ENCODE data around the gene DGKQ. TPM values are rescaled to one million over a fixed set of nuclear protein-coding genes. Genes with fewer than 3 reads are reported as not detected.

The DGKQ gene
- total and polyA plus RNA-seq, 10 donors = 6.3 to 26.3 (median 16.1) TPM

- 84 to 89% (median 87%) methylated on average over 26 of the region's 26 CpGs for WGBS, 5 donors
- Histone ChIP-seq H3K9me3 (no peaks in the 10 kb centered on the region), H3K4me1 (peaks cover 49 to 92% (median 89%) of the 10 kb centered on the region in 6 donors), H3K27me3 (replicated peaks in 1 of 7) (no peaks in the 10 kb centered on the region), H3K27ac (peak overlapping the region in 1 of 8 donors; percentile 27), H3K4me3 (no peak overlapping the region), H3K36me3 (peaks cover 0 to 32% (median 0%) of the 10 kb centered on the region in 6 donors)
- TF ChIP-seq POLR2AphosphoS5 (IDR thresholded peaks at IDR 0.05) (no peak), POLR2A (IDR thresholded peaks at IDR 0.05) (no peak), CTCF (IDR thresholded peaks at IDR 0.05 in 8 of 11, conservative IDR thresholded peaks at IDR 0.05 in 3 of 11) (no peak)
- DNase-seq = peak; percentile 68
- intact Hi-C loops (cut with DNase I; ENCODE audit: low total_unique reads) = no loop called here
These were observed 47.4 kb downstream of the DGKQ start for GRCh38 chr4:925771-926500.

DNA sequence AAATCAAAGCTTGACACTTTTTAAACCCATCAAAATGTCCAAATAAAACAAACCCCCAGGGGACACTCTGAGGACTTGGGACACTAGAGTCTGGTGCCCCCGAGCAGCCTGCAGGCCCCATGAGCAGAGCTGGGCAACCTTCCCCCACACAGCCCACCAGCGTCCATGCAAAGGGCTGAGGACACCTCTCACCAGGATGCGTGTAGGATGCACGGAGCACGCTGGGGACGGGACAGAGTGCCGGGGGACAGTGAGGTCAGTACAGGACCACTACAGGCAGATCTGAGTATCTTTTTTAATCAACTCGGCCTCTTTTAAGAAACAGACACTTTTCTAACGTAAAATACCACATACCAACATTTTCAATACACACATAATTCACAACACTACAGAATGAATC lies 48.2 kb downstream of the DGKQ start:
- peak; percentile 71 for DNase-seq
- intact Hi-C loops (cut with DNase I; ENCODE audit: low total_unique reads) = no loop called here
- peaks cover 0 to 32% (median 0%) of the 10 kb centered on the region in 6 donors for H3K36me3 ChIP-seq

GRCh38 chr4:924107-925096 lies 49.0 kb downstream of the DGKQ start:
- H3K27me3 ChIP-seq (replicated peaks in 1 of 7) = no peaks in the 10 kb centered on the region
- peak overlapping the region in 4 of 8 donors; percentile 74 to 83 (median 77) for H3K27ac ChIP-seq
- TF ChIP-seq POLR2AphosphoS5 (IDR thresholded peaks at IDR 0.05) (no peak), CTCF (IDR thresholded peaks at IDR 0.05 in 8 of 11, conservative IDR thresholded peaks at IDR 0.05 in 3 of 11) (no peak), POLR2A (IDR thresholded peaks at IDR 0.05) (no peak)
- H3K9me3 ChIP-seq = no peaks in the 10 kb centered on the region
- peak; percentile 75 for DNase-seq
- H3K4me1 ChIP-seq = peaks cover 39 to 92% (median 88%) of the 10 kb centered on the region in 6 donors
- no peak overlapping the region for H3K4me3 ChIP-seq
- H3K36me3 ChIP-seq = peaks cover 0 to 31% (median 0%) of the 10 kb centered on the region in 6 donors
- intact Hi-C loops (cut with DNase I; ENCODE audit: low total_unique reads) = no loop called here
- 68 to 71% (median 69%) methylated on average over 18 of the region's 18 CpGs for WGBS, 5 donors

More for the DNA sequence above, 48.2 kb downstream of the DGKQ start:
- no peak for TF ChIP-seq POLR2A (IDR thresholded peaks at IDR 0.05)
- TF ChIP-seq CTCF (IDR thresholded peaks at IDR 0.05 in 8 of 11, conservative IDR thresholded peaks at IDR 0.05 in 3 of 11) = no peak
- no peak for TF ChIP-seq POLR2AphosphoS5 (IDR thresholded peaks at IDR 0.05)
- H3K27me3 ChIP-seq (replicated peaks in 1 of 7) = no peaks in the 10 kb centered on the region
- 81 to 92% (median 89%) methylated on average over 9 of the region's 9 CpGs for WGBS, 5 donors
- peak overlapping the region in 3 of 8 donors; percentile 1 to 78 (median 27) for H3K27ac ChIP-seq
- peaks cover 42 to 92% (median 88%) of the 10 kb centered on the region in 6 donors for H3K4me1 ChIP-seq
- no peak overlapping the region for H3K4me3 ChIP-seq
- no peaks in the 10 kb centered on the region for H3K9me3 ChIP-seq

Data from spleen (tissue), 11 donors.